ENCODE data around the gene RCAN2. TPM values are rescaled to one million over a fixed set of nuclear protein-coding genes. Genes with fewer than 3 reads are reported as not detected.
A peak's percentile ranks its signal among the peaks of the same experiment; 100 is the strongest.

The RCAN2 gene
- total RNA-seq, 2 donors from 2014 or later: 0.55 to 7.6 TPM

DNA sequence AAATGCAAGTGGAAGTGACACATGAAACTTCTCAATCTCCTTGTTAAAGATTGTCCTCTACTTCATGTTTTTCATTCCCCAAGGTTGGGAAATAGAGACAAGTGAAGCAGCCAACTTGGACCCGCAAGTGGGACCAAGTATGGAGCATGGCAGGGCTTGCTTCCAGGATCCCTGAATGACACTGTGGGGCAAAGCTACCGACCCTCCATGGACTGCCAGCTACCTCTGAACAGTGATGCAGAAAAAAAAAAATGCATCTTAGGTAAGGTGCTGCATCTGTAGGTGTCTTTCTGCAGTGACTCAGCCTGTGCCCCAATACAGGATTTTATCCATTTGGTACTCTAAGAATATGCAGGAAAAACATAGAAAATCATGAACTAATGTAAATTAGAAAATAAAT lies 201.4 kb downstream of the RCAN2 start:
- Mint-ChIP-seq H3K9me3 (no peaks in the 10 kb centered on the region), H3K27me3 (peaks cover 17 to 26% of the 10 kb centered on the region in 2 donors), H3K27ac (no peak overlapping the region), H3K4me1 (ENCODE audit: low read depth in 2 of 2) (peaks cover 0 to 8% of the 10 kb centered on the region in 2 donors), H3K4me3 (no peak overlapping the region), H3K36me3 (no peaks in the 10 kb centered on the region)
- ATAC-seq: no peak
- DNase-seq (ENCODE audit: low spot score): no peak

DNA sequence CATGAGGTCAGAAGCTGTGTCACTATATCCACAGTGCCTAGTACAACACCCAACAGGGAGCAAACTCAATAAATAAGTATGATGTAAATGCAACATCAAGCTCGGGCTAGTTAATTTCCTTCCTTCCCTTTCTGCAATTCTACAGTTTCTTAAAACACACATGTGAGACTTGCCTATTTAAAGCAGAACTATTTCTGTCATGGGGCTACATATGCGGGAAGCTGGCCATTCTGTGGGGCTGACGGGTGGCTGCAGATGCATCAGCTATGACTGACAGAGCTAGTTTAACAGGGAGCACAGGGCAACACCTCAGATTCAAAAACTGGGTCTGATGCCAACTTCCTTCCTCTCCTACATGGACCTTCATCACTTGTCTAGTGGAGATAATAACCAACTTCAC lies 202.4 kb downstream of the RCAN2 start:
- Mint-ChIP-seq H3K4me3 (no peak overlapping the region), H3K4me1 (ENCODE audit: low read depth in 2 of 2) (peaks cover 0 to 7% of the 10 kb centered on the region in 2 donors), H3K9me3 (no peaks in the 10 kb centered on the region), H3K27me3 (peaks cover 16 to 23% of the 10 kb centered on the region in 2 donors), H3K36me3 (no peaks in the 10 kb centered on the region), H3K27ac (no peak overlapping the region)
- DNase-seq (ENCODE audit: low spot score) (no peak), ATAC-seq (no peak)

DNA sequence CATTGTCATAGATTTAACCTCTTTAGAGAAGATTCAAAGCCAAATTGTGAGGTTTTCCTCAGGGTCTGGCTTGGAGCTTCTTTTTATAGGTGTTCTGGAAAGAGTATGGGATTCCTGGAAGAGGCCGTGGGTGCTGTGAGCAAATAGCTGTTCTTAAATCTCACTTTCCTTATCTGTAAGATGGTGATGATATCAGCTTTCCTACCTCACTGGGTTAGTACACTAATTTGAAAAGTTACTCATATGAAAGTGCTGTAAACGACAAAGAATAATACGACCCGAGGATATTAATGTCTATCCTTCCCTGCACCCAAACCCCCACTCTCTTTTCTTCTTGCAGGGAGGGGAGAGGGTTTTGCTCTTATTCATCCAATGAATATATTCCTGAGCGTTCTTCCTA lies 203.6 kb downstream of the RCAN2 start:
- H3K4me1 Mint-ChIP-seq (ENCODE audit: low read depth in 2 of 2): peaks cover 0 to 4% of the 10 kb centered on the region in 2 donors
- peak overlapping the region; percentile 3 to 53 for H3K27ac Mint-ChIP-seq
- no peaks in the 10 kb centered on the region for H3K9me3 Mint-ChIP-seq
- DNase-seq (ENCODE audit: low spot score) (no peak), ATAC-seq (peak in 1 of 2 donors; percentile 41)
- H3K36me3 Mint-ChIP-seq: no peaks in the 10 kb centered on the region
- H3K4me3 Mint-ChIP-seq: no peak overlapping the region
- peaks cover 16 to 19% of the 10 kb centered on the region in 2 donors for H3K27me3 Mint-ChIP-seq

DNA sequence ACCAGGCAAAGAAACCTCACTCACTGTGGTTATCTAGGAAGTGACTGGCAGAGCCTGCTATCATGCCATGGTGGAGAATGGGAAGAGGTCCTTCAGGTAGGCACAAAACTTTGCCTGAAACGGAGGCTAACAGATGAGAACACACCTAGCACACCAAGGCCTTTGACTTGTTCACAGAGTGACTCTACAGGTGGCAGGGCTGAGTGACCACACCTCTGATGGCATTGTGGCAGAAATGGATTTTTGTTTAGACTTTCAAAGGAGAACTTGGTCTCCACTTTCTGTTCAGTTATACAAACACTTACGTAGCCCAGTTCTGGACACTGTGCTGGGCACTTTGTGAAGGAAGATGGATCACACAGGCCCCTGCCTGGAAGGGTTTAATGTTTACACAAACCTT lies 204.2 kb downstream of the RCAN2 start:
- no peak overlapping the region for H3K4me3 Mint-ChIP-seq
- H3K4me1 Mint-ChIP-seq (ENCODE audit: low read depth in 2 of 2): peaks cover 0 to 4% of the 10 kb centered on the region in 2 donors
- no peaks in the 10 kb centered on the region for H3K9me3 Mint-ChIP-seq
- H3K27me3 Mint-ChIP-seq: peaks cover 16 to 19% of the 10 kb centered on the region in 2 donors
- DNase-seq (ENCODE audit: low spot score) (no peak), ATAC-seq (no peak)
- peak overlapping the region; percentile 3 to 53 for H3K27ac Mint-ChIP-seq
- no peaks in the 10 kb centered on the region for H3K36me3 Mint-ChIP-seq

DNA sequence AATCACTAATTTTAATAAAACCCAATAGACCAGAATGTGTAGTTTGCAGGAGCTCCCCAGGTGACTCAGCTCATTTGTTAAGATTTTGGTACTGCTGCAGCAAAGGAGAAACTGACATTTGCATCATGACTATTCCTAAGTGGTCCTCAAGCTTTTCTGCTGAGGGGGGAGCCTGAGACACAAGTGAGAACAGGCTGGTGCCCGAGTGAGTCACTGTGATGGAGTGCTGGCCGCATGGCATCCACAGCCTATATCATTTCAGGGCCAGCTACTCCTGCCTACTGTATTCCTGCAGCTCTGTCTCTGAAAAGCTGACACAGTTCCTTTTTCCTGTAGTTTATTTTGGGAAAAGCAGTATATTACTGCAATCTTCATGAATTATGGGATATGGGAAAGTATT lies 206.8 kb downstream of the RCAN2 start:
- peaks cover 5 to 8% of the 10 kb centered on the region in 2 donors for H3K27me3 Mint-ChIP-seq
- H3K4me1 Mint-ChIP-seq (ENCODE audit: low read depth in 2 of 2): peaks cover 0 to 4% of the 10 kb centered on the region in 2 donors
- no peak for ATAC-seq
- no peaks in the 10 kb centered on the region for H3K36me3 Mint-ChIP-seq
- DNase-seq (ENCODE audit: low spot score): no peak
- H3K4me3 Mint-ChIP-seq: no peak overlapping the region
- H3K27ac Mint-ChIP-seq: peak overlapping the region in 1 of 2 donors; percentile 37
- H3K9me3 Mint-ChIP-seq: no peaks in the 10 kb centered on the region

DNA sequence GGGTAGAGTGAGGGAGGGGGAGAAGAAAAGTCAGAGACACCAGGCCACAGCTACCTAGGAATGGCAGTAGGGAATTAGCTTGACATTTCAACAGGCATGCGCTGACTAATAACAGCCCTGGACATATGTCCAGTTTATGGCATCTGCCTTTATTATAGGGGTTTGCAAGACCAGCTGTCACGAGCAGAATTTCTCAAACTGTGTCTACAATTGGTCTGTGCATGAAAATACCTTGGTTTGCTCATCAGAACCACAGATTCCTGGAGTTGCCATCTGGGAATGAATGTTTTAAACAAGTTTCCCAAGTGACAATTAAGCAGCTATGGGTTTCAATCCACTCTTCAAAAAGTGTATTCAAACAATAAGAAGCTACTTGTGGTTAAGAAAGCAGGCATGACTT lies 210.1 kb downstream of the RCAN2 start:
- no peaks in the 10 kb centered on the region for H3K36me3 Mint-ChIP-seq
- ATAC-seq (no peak), DNase-seq (ENCODE audit: low spot score) (no peak)
- H3K27me3 Mint-ChIP-seq: peaks cover 9 to 15% of the 10 kb centered on the region in 2 donors
- no peak overlapping the region for H3K27ac Mint-ChIP-seq
- H3K4me3 Mint-ChIP-seq: no peak overlapping the region
- H3K9me3 Mint-ChIP-seq: no peaks in the 10 kb centered on the region
- H3K4me1 Mint-ChIP-seq (ENCODE audit: low read depth in 2 of 2): no peaks in the 10 kb centered on the region

DNA sequence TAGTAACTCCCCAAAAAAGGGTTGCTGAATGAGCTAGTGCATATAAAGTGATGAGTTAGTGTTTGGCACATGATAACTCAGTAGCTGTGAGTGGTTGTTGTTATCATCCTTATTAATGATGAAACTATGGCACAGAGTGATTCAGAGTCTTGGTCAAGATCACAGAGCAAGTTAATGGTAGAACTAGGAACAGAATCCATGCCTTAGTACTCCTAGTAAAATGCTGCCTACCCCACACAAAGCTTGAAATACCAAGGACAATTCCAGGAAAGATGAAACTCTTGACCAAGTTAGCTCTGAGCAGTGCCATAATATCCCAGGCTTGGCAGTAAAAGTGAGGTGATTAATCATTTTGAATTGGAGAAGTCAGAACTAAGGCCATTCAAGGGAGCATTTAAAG lies 211.4 kb downstream of the RCAN2 start:
- Mint-ChIP-seq H3K27ac (no peak overlapping the region), H3K27me3 (peaks cover 12 to 15% of the 10 kb centered on the region in 2 donors), H3K4me1 (ENCODE audit: low read depth in 2 of 2) (no peaks in the 10 kb centered on the region), H3K9me3 (no peaks in the 10 kb centered on the region), H3K4me3 (no peak overlapping the region), H3K36me3 (no peaks in the 10 kb centered on the region)
- no peak for ATAC-seq
- DNase-seq (ENCODE audit: low spot score): no peak

DNA sequence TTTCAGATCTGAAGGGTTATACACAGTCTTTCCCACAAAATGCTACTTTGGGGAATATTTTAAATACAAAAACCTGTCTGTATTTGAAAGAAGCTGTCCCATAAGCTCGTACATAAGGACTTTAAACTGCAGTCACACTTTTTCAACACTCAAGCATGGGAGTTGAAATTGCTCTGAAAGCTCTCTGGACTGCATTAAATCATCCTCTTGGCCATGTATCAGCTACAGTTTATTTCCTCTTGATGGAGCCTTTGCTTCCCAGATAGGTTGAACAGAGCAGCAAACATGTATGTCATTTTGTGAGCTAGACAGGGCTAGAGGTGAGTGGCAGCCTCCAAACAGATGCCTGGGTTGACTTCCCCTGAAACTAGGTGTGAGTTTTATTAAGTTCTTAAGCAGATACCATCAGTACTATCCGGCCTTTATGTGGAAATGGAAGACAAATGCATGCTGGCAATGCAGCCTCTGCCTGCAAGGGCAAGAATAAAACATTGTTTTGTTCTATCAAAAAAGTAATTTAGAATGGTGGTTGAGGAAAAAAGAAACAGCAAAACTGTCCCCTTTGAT lies 214.6 kb downstream of the RCAN2 start:
- no peaks in the 10 kb centered on the region for H3K36me3 Mint-ChIP-seq
- no peak overlapping the region for H3K4me3 Mint-ChIP-seq
- H3K9me3 Mint-ChIP-seq: no peaks in the 10 kb centered on the region
- no peak for DNase-seq (ENCODE audit: low spot score)
- no peak overlapping the region for H3K27ac Mint-ChIP-seq
- H3K4me1 Mint-ChIP-seq (ENCODE audit: low read depth in 2 of 2): no peaks in the 10 kb centered on the region
- H3K27me3 Mint-ChIP-seq: peaks cover 12 to 15% of the 10 kb centered on the region in 2 donors
- ATAC-seq: no peak

DNA sequence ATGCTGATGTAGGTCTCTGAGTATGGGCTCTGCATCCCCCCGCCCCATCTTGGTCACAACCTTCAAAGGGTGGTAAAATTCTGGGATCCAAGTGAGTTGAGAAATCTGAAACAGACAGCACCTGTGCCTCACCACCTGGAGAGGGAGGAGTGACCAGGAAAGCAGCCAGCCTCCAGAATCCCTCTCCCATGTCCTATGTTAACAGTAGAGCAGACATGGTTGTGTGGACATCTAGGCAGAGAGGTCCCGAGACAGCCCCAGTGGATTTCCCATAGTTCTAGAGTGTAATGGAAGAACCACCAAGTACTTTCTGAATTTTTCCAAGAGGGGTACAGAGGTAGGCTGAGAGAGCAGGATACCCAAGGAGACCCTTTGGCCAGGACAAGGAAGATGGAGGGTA lies 216.7 kb downstream of the RCAN2 start:
- no peaks in the 10 kb centered on the region for H3K4me1 Mint-ChIP-seq (ENCODE audit: low read depth in 2 of 2)
- DNase-seq (ENCODE audit: low spot score) (no peak), ATAC-seq (no peak)

DNA sequence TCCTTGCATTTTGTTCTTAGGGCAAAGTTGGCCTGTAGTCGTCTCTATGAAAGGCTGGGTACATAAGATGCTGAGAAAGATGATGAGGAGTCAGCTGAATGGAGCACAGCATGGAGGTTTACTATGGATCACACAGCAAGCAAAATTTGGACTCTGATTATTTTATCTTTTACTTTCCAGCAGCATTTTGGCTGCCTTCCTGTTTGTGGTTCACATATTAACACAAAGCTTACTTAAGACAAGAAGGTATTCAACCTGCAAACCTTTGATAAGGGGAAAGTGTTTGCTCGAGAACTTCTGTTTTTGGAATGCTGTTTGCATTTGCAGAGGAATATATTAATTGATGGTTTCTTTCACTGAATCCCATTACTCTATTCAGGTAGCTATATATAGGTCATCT lies 217.3 kb downstream of the RCAN2 start:
- DNase-seq (ENCODE audit: low spot score) (no peak), ATAC-seq (no peak)
- no peak overlapping the region for H3K4me3 Mint-ChIP-seq
- H3K36me3 Mint-ChIP-seq: no peaks in the 10 kb centered on the region
- peaks cover 5 to 9% of the 10 kb centered on the region in 2 donors for H3K27me3 Mint-ChIP-seq
- no peaks in the 10 kb centered on the region for H3K9me3 Mint-ChIP-seq
- no peaks in the 10 kb centered on the region for H3K4me1 Mint-ChIP-seq (ENCODE audit: low read depth in 2 of 2)
- H3K27ac Mint-ChIP-seq: no peak overlapping the region

More for the DNA sequence above, 216.7 kb downstream of the RCAN2 start:
- Mint-ChIP-seq H3K36me3 (no peaks in the 10 kb centered on the region), H3K27me3 (peaks cover 9 to 11% of the 10 kb centered on the region in 2 donors), H3K4me3 (no peak overlapping the region), H3K27ac (no peak overlapping the region), H3K9me3 (no peaks in the 10 kb centered on the region)

DNA sequence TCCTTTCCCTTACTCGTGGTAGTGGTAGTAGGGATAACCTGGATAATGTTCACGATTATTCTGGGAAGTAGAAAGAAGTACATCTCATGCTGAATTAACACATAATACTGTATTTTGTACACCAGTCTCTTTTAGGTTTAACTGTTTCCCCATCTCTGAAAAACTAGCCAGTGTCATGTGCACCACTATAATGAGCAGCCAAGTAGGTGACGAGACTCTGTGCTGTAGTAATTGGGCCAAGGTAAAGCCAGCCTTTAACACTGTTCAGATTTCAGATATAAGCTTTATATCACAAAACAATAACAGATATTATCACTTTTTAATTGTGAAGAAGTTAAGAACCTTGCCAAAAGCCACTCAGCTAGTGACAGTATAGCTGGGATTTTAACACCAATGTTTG lies 219.5 kb downstream of the RCAN2 start:
- no peaks in the 10 kb centered on the region for H3K4me1 Mint-ChIP-seq (ENCODE audit: low read depth in 2 of 2)
- ATAC-seq: no peak
- no peak for DNase-seq (ENCODE audit: low spot score)
- no peak overlapping the region for H3K4me3 Mint-ChIP-seq
- no peaks in the 10 kb centered on the region for H3K9me3 Mint-ChIP-seq
- peaks cover 0 to 6% of the 10 kb centered on the region in 2 donors for H3K27me3 Mint-ChIP-seq
- no peak overlapping the region for H3K27ac Mint-ChIP-seq
- H3K36me3 Mint-ChIP-seq: no peaks in the 10 kb centered on the region

DNA sequence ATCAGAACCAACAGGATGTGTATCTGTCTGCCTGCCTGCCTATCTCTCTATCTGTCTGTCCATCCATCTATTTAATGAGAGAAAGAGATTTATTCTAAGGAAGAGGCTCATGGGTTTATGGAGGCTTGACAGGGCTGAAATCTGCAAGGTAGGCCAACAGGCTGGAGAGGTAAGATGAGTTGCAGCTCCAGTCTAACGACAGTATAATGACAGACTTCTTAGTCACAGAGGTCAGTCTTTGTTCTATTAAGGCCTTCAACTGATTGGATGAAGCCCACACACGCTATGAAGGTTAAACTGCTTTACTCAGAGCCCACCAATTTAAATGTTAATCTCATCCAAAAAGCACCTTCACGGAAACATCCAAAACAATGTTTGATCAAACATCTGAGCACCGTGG lies 220.1 kb downstream of the RCAN2 start:
- H3K9me3 Mint-ChIP-seq: no peaks in the 10 kb centered on the region
- H3K36me3 Mint-ChIP-seq: no peaks in the 10 kb centered on the region
- H3K4me1 Mint-ChIP-seq (ENCODE audit: low read depth in 2 of 2): no peaks in the 10 kb centered on the region
- H3K4me3 Mint-ChIP-seq: no peak overlapping the region
- DNase-seq (ENCODE audit: low spot score) (no peak), ATAC-seq (no peak)
- no peak overlapping the region for H3K27ac Mint-ChIP-seq
- H3K27me3 Mint-ChIP-seq: peaks cover 0 to 3% of the 10 kb centered on the region in 2 donors

DNA sequence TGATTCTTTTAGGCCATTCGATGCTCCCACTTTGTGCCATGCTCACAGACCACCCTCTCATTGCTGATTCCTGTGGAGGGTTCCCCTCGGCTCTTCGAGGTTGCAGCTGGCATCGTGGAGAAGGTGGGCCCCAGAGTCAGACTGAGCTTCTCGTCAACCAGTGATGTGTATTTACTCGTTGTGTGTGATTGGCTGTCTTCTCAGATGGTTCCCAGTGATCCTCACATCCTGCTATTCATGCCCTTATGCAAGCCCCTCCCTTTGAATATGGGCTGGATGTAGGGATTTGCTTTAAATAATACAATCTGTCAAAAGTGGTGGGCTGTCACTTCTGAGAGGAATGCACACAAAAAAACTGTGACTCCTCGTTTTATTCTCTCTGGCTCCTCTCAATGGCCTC lies 220.9 kb downstream of the RCAN2 start:
- no peak overlapping the region for H3K4me3 Mint-ChIP-seq
- H3K27ac Mint-ChIP-seq: no peak overlapping the region
- H3K4me1 Mint-ChIP-seq (ENCODE audit: low read depth in 2 of 2): no peaks in the 10 kb centered on the region
- no peak for ATAC-seq
- no peaks in the 10 kb centered on the region for H3K36me3 Mint-ChIP-seq
- no peaks in the 10 kb centered on the region for H3K27me3 Mint-ChIP-seq
- H3K9me3 Mint-ChIP-seq: no peaks in the 10 kb centered on the region
- no peak for DNase-seq (ENCODE audit: low spot score)

DNA sequence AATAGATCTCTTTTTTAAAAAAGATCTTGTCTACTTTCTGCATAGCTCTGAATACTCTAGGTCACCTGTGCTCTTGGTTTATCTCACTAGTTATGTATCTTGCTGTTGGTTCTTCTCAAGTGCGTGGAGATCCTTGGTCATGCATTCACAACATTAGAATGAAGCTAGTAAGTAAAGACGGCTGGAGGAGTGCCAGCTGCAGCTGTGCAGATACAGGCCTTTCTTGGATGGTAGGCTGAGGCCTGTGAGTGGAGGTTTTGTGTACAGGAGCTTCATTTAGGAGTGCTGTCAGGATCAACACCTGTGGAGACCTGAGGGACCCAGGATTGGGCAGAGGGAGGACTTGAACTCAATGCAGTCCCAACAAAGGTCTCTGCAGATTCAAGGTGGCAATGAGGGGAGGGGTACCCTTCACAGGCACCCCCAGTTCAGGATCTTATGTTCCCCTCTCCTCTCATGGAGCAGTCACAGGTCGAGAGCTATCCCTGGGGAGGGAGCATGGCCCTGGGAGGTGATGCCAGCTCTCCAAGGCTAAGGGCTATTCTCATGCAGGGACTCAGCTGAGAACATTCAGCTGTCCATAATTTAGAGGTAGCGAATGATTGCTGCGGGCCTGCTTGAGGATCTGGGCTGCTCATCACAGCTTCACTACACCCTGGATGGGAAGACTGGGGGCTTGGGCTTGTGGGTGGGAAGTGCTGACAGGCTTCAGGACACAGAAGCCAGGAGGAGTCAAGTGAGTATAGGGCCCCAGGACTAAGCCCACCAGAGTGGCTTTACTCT lies 221.6 kb downstream of the RCAN2 start:
- H3K4me1 Mint-ChIP-seq (ENCODE audit: low read depth in 2 of 2): no peaks in the 10 kb centered on the region
- H3K27ac Mint-ChIP-seq: no peak overlapping the region
- H3K9me3 Mint-ChIP-seq: no peaks in the 10 kb centered on the region
- no peaks in the 10 kb centered on the region for H3K36me3 Mint-ChIP-seq
- H3K27me3 Mint-ChIP-seq: no peaks in the 10 kb centered on the region
- no peak overlapping the region for H3K4me3 Mint-ChIP-seq
- ATAC-seq (peak; percentile 20 to 36), DNase-seq (ENCODE audit: low spot score) (no peak)

Measured in natural killer cell treated with Interleukin-12 subunit alpha and Interleukin-12 subunit beta and Interleukin-15 and Interleukin-18, amount 100 ng/mL, for 72 hours (primary cell).